Osteocyte (in vitro differentiated cells): ENCODE results near the gene HOTAIR. TPM values are rescaled to one million over a fixed set of nuclear protein-coding genes. Genes with fewer than 3 reads are reported as not detected.
A peak's percentile ranks its signal among the peaks of the same experiment; 100 is the strongest.

Experiments
- DNase-seq: peaks from one replicate; pipeline ENCODE4 v3.0.0; 2021; ENCODE audit warnings: mixed read lengths; ENCODE audit not compliant: unreplicated experiment; ENCODE audit errors: extremely low spot score
- H3K27ac Mint-ChIP-seq: one replicate; pipeline ENCODE4 v1.8.0; 2021; ENCODE audit warnings: mild to moderate bottlenecking, mixed read lengths; ENCODE audit not compliant: unreplicated experiment
- H3K27me3 Mint-ChIP-seq: one replicate; pipeline ENCODE4 v1.8.0; 2021; ENCODE audit warnings: mixed read lengths; ENCODE audit not compliant: unreplicated experiment
- H3K36me3 Mint-ChIP-seq: one replicate; pipeline ENCODE4 v1.8.0; 2021; ENCODE audit warnings: mixed read lengths; ENCODE audit not compliant: unreplicated experiment
- H3K4me1 Mint-ChIP-seq: one replicate; pipeline ENCODE4 v1.8.0; 2021; ENCODE audit warnings: mixed read lengths; ENCODE audit not compliant: unreplicated experiment
- H3K4me3 Mint-ChIP-seq: one replicate; pipeline ENCODE4 v1.8.0; 2021; ENCODE audit warnings: mild to moderate bottlenecking, moderate library complexity, mixed read lengths; ENCODE audit not compliant: unreplicated experiment
- H3K9me3 Mint-ChIP-seq: one replicate; pipeline ENCODE4 v1.8.0; 2021; ENCODE audit warnings: mixed read lengths; ENCODE audit not compliant: unreplicated experiment
- total RNA-seq: library from RNA; stranded (reverse); gene quantifications from 2 replicates; pipeline ENCODE4 v1.2.1, GENCODE V29; 2021
- TF ChIP-seq, protein P1 (sequence below): fragments of 200-600 bp; sonication (generic); IDR thresholded peaks from 2 replicates; pipeline ENCODE4 v1.5.0; 2021; ENCODE audit warnings: antibody characterized with exemption, mild to moderate bottlenecking, moderate library complexity

HOTAIR gene
- total RNA-seq, 1 donor from 2014 or later = not detected

GRCh38 chr12:54001283-54002187 lies 26.8 kb upstream of the HOTAIR start:
- Mint-ChIP-seq H3K4me1 (peaks cover 18% of the 10 kb centered on the region), H3K27ac (no peak overlapping the region), H3K36me3 (no peaks in the 10 kb centered on the region), H3K4me3 (no peak overlapping the region), H3K9me3 (no peaks in the 10 kb centered on the region), H3K27me3 (peaks cover 97% of the 10 kb centered on the region)
- DNase-seq = no peak
- TF ChIP-seq, protein P1, sequence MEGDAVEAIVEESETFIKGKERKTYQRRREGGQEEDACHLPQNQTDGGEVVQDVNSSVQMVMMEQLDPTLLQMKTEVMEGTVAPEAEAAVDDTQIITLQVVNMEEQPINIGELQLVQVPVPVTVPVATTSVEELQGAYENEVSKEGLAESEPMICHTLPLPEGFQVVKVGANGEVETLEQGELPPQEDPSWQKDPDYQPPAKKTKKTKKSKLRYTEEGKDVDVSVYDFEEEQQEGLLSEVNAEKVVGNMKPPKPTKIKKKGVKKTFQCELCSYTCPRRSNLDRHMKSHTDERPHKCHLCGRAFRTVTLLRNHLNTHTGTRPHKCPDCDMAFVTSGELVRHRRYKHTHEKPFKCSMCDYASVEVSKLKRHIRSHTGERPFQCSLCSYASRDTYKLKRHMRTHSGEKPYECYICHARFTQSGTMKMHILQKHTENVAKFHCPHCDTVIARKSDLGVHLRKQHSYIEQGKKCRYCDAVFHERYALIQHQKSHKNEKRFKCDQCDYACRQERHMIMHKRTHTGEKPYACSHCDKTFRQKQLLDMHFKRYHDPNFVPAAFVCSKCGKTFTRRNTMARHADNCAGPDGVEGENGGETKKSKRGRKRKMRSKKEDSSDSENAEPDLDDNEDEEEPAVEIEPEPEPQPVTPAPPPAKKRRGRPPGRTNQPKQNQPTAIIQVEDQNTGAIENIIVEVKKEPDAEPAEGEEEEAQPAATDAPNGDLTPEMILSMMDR = no peak

DNA sequence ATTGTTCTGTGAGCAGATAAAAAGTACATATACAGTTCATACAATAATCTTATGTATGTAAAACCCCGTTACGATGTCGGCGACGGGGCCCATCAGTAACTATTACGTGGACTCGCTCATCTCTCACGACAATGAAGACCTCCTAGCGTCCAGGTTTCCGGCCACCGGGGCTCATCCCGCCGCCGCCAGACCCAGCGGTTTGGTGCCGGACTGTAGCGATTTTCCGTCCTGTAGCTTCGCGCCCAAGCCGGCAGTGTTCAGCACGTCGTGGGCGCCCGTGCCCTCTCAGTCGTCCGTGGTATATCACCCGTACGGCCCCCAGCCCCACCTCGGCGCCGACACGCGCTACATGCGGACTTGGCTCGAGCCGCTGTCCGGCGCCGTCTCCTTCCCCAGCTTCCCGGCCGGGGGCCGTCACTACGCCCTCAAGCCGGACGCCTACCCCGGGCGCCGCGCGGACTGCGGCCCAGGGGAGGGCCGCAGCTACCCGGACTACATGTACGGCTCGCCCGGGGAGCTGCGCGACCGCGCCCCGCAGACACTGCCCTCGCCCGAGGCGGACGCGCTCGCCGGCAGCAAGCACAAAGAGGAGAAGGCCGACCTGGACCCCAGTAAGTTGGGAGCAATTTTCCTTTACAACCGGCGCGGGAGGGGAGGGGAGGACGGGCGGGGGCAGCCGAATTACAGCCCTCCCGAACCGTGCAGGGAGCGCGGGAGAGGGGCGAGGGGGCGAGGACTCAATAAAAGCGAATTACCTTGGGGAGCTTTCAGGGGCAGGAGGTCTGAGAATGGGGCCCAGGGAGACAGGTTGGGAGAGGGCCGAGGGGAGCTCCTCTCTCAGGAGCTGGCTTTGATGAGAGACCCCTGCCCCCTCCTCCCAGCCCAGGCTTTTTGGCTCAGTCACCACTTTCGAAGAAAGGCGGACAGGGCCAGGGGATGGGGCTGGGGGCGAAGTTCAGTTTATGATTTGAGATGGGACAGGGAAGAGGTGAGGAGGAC lies 25.7 kb upstream of the HOTAIR start, which contains the start of gene HOXC9:
HOXC9 (plus strand) TSS at position 46 of the 999 bp plus-strand sequence; CDS start at position 74, 28 bp downstream.
- no peak for DNase-seq
- H3K27ac Mint-ChIP-seq = no peak within 1 kb of the TSS
- H3K9me3 Mint-ChIP-seq = no peaks in the 10 kb centered on the region
- TF ChIP-seq, protein P1 = no peak
- H3K4me3 Mint-ChIP-seq = peak within 1 kb of the TSS; percentile 32
- H3K36me3 Mint-ChIP-seq = no peaks in the 10 kb centered on the region
- H3K27me3 Mint-ChIP-seq = peaks cover 97% of the 10 kb centered on the region
- H3K4me1 Mint-ChIP-seq = peaks cover 18% of the 10 kb centered on the region

DNA sequence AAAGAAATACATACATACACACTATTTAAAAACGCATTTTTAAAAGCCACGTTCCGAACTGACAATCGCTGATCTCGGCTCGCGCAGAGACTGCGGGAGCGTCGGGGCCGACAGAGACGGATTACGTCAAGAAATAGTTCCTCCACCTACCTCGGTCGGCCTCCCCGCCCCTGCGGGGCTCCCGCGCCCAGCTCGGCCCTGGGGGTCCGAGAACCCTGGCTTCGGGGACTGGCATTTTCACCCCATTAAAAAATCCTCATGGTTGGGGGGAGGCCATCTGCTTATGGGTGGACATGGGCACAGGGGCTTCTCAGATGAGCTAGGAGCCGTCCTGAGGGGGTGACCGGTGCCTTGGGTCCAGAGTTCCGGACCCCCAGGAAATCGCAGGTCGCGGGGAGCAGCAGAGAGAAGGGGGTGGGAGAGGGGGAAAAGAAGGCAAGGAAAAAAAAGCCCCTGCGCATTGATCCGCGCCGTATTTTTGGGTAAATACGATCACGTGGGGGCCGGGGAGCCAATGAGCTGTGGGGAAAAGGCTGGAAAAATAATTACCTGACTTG lies 24.9 kb upstream of the HOTAIR start:
- no peak overlapping the region for H3K4me3 Mint-ChIP-seq
- H3K36me3 Mint-ChIP-seq = no peaks in the 10 kb centered on the region
- no peaks in the 10 kb centered on the region for H3K9me3 Mint-ChIP-seq
- no peak for DNase-seq
- H3K4me1 Mint-ChIP-seq = peaks cover 25% of the 10 kb centered on the region
- H3K27me3 Mint-ChIP-seq = peaks cover 97% of the 10 kb centered on the region
- no peak overlapping the region for H3K27ac Mint-ChIP-seq
- TF ChIP-seq, protein P1 = no peak

GRCh38 chr12:53998900-53999236 lies 24.1 kb upstream of the HOTAIR start:
- no peaks in the 10 kb centered on the region for H3K9me3 Mint-ChIP-seq
- no peak overlapping the region for H3K4me3 Mint-ChIP-seq
- peaks cover 32% of the 10 kb centered on the region for H3K4me1 Mint-ChIP-seq
- H3K27me3 Mint-ChIP-seq = peaks cover 96% of the 10 kb centered on the region
- no peak for DNase-seq
- H3K36me3 Mint-ChIP-seq = peaks cover 1% of the 10 kb centered on the region
- TF ChIP-seq, protein P1 = no peak
- H3K27ac Mint-ChIP-seq = no peak overlapping the region
